HCT116 (cell line): ENCODE measurements around the gene WDR89. TPM values are rescaled to one million over a fixed set of nuclear protein-coding genes. Genes with fewer than 3 reads are reported as not detected.
"Not testable (repeated sequence)": the region's sequence is repeated elsewhere in the genome, so short reads cannot be mapped to it uniquely, and the experiment has no call there.

Experiments
- ATAC-seq: fragments of 200-7000 bp; cut with Tn5 transposase; 2 replicates; pipeline ENCODE4 v1.9.1; 2020; ENCODE audit warnings: mild to moderate bottlenecking, moderate library complexity
- BruUV-seq: library from RNA; stranded (reverse); fragments of 400-500 nt; replicated peaks from 2 replicates; lab custom pipeline; 2021; lab: Mats Ljungman, UMichigan
- CTCF ChIA-PET: fragments of 300-600 bp; sonication (Branson Sonifier 250); formaldehyde crosslinking; loops from one replicate; lab custom pipeline; 2021; ENCODE audit warnings: antibody characterized with exemption; lab: Charles Lee
- POLR2A ChIA-PET: fragments of 300-600, 350-600 bp; sonication (Branson Sonifier 250); formaldehyde crosslinking; loops from one replicate; lab custom pipeline; 2021; ENCODE audit warnings: antibody characterized with exemption; lab: Charles Lee
- RAD21 ChIA-PET, 2 experiments: fragments of 300-600 bp; sonication (Branson Sonifier 250); formaldehyde crosslinking; loops; one replicate each; lab custom pipeline; 2023; ENCODE audit warnings: low total read pairs in 2 of 2; ENCODE audit not compliant: uncharacterized antibody in 2 of 2, unreplicated experiment in 2 of 2, low non-redundant PET in 1 of 2; lab: Charles Lee
- DNase-seq: peaks from one replicate; pipeline ENCODE4 v3.0.0-alpha.2; 2010; ENCODE audit warnings: low read depth, low spot score
- H2AFZ ChIP-seq: fragments of 200-600 bp; shearing (Covaris generic), sonication (generic); 2 replicates; pipeline ENCODE4 v1.6.1; 2017; ENCODE audit warnings: low read depth, mixed run types, mixed read lengths, antibody characterized with exemption, low read length; ENCODE audit not compliant: poor library complexity, severe bottlenecking
- H3K27ac ChIP-seq: 2 replicates; pipeline ENCODE4 v1.5.1; 2012; ENCODE audit warnings: low read depth, low read length
- H3K27me3 ChIP-seq: fragments of 200-600 bp; sonication (generic); 2 replicates; pipeline ENCODE4 v1.6.1; 2016; ENCODE audit warnings: mixed run types, low read length, mixed read lengths; ENCODE audit not compliant: insufficient read depth
- H3K36me3 ChIP-seq, 2 experiments: fragments of 200-500 bp in 1 of 2; fragments of 200-600 bp in 1 of 2; sonication (Bioruptor generic) in 1 of 2; sonication (generic) in 1 of 2; 2 replicates each; pipeline versions ENCODE4 v1.5.1 to v1.6.1; 2014 to 2016; ENCODE audit warnings: low read length in 2 of 2, inconsistent platforms in 1 of 2, mixed read lengths in 1 of 2, mixed run types in 1 of 2; ENCODE audit not compliant: insufficient read depth in 2 of 2, control insufficient read depth in 1 of 2
- H3K4me1 ChIP-seq, 2 experiments: fragments of 200-600 bp in 1 of 2; sonication (generic) in 1 of 2; 2 replicates each; pipeline versions ENCODE4 v1.5.1 to v1.6.1; 2012 to 2017; ENCODE audit warnings: low read length in 2 of 2, inconsistent platforms in 1 of 2, mild to moderate bottlenecking in 1 of 2, mixed read lengths in 1 of 2, mixed run types in 1 of 2, moderate library complexity in 1 of 2; ENCODE audit not compliant: insufficient read depth in 2 of 2, control insufficient read depth in 1 of 2
- H3K4me2 ChIP-seq: fragments of 200-600 bp; sonication (generic); 2 replicates; pipeline ENCODE4 v1.6.1; 2017; ENCODE audit warnings: mixed run types, low read length, mixed read lengths
- H3K4me3 ChIP-seq, 2 experiments: fragments of 200-600 bp in 1 of 2; sonication (generic) in 1 of 2; replicated peaks in 1 of 2; 2 replicates each; pipeline ENCODE4 v1.5.1; 2011 to 2016; ENCODE audit warnings: low read length in 2 of 2, control low read depth in 1 of 2, low read depth in 1 of 2, mild to moderate bottlenecking in 1 of 2, mixed read lengths in 1 of 2, mixed run types in 1 of 2
- H3K79me2 ChIP-seq: fragments of 200-600 bp; sonication (generic); 2 replicates; pipeline ENCODE4 v1.6.1; 2017; ENCODE audit warnings: mild to moderate bottlenecking, mixed run types, low read length, moderate library complexity, mixed read lengths; ENCODE audit not compliant: insufficient read depth
- H3K9ac ChIP-seq: fragments of 200-600 bp; sonication (generic); 2 replicates; pipeline ENCODE4 v1.6.1; 2016; ENCODE audit warnings: low read length, mixed read lengths
- H3K9me2 ChIP-seq: fragments of 200-600 bp; sonication (generic), shearing (Covaris generic); 2 replicates; pipeline ENCODE4 v1.6.1; 2017; ENCODE audit warnings: mixed run types, mild to moderate bottlenecking, moderate library complexity; ENCODE audit not compliant: insufficient read depth
- H3K9me3 ChIP-seq, 2 experiments: fragments of 200-500 bp in 1 of 2; fragments of 200-600 bp in 1 of 2; sonication (Bioruptor generic) in 1 of 2; sonication (generic) in 1 of 2; 2 replicates each; pipeline ENCODE4 v1.6.1; 2014 to 2017; ENCODE audit warnings: low read length in 2 of 2, mixed read lengths in 2 of 2, inconsistent platforms in 1 of 2, low read depth in 1 of 2, mild to moderate bottlenecking in 1 of 2, mixed run types in 1 of 2, moderate library complexity in 1 of 2; ENCODE audit not compliant: control insufficient read depth in 1 of 2, insufficient read depth in 1 of 2
- H4K20me1 ChIP-seq: fragments of 200-600 bp; sonication (generic), shearing (Covaris generic); 2 replicates; pipeline ENCODE4 v1.6.1; 2017; ENCODE audit warnings: mixed run types, mild to moderate bottlenecking, moderate library complexity; ENCODE audit not compliant: insufficient read depth
- ATF3 ChIP-seq: IDR thresholded peaks from 2 replicates; pipeline ENCODE4 v1.6.1; 2012
- CBX3 ChIP-seq: IDR thresholded peaks from 2 replicates; pipeline ENCODE4 v1.6.1; 2012; ENCODE audit warnings: low read depth
- EGR1 ChIP-seq: IDR thresholded peaks from 2 replicates; pipeline ENCODE4 v1.6.1; 2012; ENCODE audit warnings: low read depth
- EZH2 ChIP-seq: fragments of 200-600 bp; sonication (generic); IDR thresholded peaks from 2 replicates; pipeline ENCODE4 v1.6.1; 2017; ENCODE audit warnings: antibody characterized with exemption, mixed run types
- FOSL1 ChIP-seq: IDR thresholded peaks from 2 replicates; pipeline ENCODE4 v1.6.1; 2012; ENCODE audit warnings: low read depth
- JUND ChIP-seq: IDR thresholded peaks from 2 replicates; pipeline ENCODE4 v1.6.1; 2012
- MAX ChIP-seq: IDR thresholded peaks from 2 replicates; pipeline ENCODE4 v1.6.1; 2012
- POLR2A ChIP-seq: IDR thresholded peaks from 2 replicates; pipeline ENCODE4 v1.7.0; 2011; ENCODE audit warnings: borderline replicate concordance; ENCODE audit not compliant: insufficient read depth, insufficient read length; ENCODE audit errors: extremely low read depth
- POLR2AphosphoS5 ChIP-seq: IDR thresholded peaks from 2 replicates; pipeline ENCODE4 v1.6.1; 2011; ENCODE audit warnings: mild to moderate bottlenecking, low read depth, low read length, moderate library complexity
- RAD21 ChIP-seq: IDR thresholded peaks from 2 replicates; pipeline ENCODE4 v1.6.1; 2012; ENCODE audit warnings: low read depth, mild to moderate bottlenecking
- SRF ChIP-seq: IDR thresholded peaks from 2 replicates; pipeline ENCODE4 v1.6.1; 2012; ENCODE audit warnings: low read depth
- TCF7L2 ChIP-seq: IDR thresholded peaks from 2 replicates; pipeline ENCODE4 v1.7.0; 2011; ENCODE audit warnings: borderline replicate concordance, inconsistent platforms; ENCODE audit not compliant: insufficient read depth, insufficient read length; ENCODE audit errors: extremely low read depth
- YY1 ChIP-seq: IDR thresholded peaks from 2 replicates; pipeline ENCODE4 v1.6.1; 2011; ENCODE audit warnings: low read length, low read depth, moderate library complexity, mild to moderate bottlenecking; ENCODE audit not compliant: insufficient replicate concordance; ENCODE audit errors: extremely low read depth
- ZFX ChIP-seq: fragments of 450-650 bp; IDR thresholded peaks from 2 replicates; pipeline ENCODE4 v1.6.1; 2017
- intact Hi-C: fragments of 100-400 bp; cut with micrococcal nuclease; formaldehyde crosslinking; loops from 2 replicates; pipeline ENCODE4 v1.10.0; 2022
- total RNA-seq: library from RNA; stranded (reverse); gene quantifications from one replicate; pipeline ENCODE4 v1.2.1, GENCODE V29; 2021; ENCODE audit not compliant: unreplicated experiment

WDR89 gene
- total RNA-seq, 1 experiment from 2014 or later = 22.8 TPM

GRCh38 chr14:63583046-63583445 is 58.6 kb downstream of the WDR89 start:
- H3K79me2 ChIP-seq, H3K9ac ChIP-seq, H3K4me2 ChIP-seq, H3K9me3 ChIP-seq, H4K20me1 ChIP-seq, BruUV-seq, H3K4me3 ChIP-seq, H3K4me1 ChIP-seq, RAD21 ChIA-PET, CTCF ChIA-PET, POLR2A ChIA-PET, H3K36me3 ChIP-seq, ATAC-seq, H3K27me3 ChIP-seq, H3K9me2 ChIP-seq, intact Hi-C loops, H2AFZ ChIP-seq, H3K27ac ChIP-seq, DNase-seq: not testable (repeated sequence)

- Histone ChIP-seq H3K9me2 (no peaks in the 10 kb centered on the region), H3K9me3 (no peaks in the 10 kb centered on the region), H3K36me3 (no peaks in the 10 kb centered on the region), H3K4me1 (no peaks in the 10 kb centered on the region), H4K20me1 (no peaks in the 10 kb centered on the region), H3K4me2 (no peak overlapping the region), H3K27me3 (no peaks in the 10 kb centered on the region), H3K79me2 (no peaks in the 10 kb centered on the region), H2AFZ (no peak overlapping the region), H3K27ac (no peak overlapping the region), H3K4me3 (no peak overlapping the region), H3K9ac (no peak overlapping the region)
- CTCF ChIA-PET = no interaction called here
- BruUV-seq = no TSS peak
- RAD21 ChIA-PET = no interaction called here
- DNase-seq (no peak), ATAC-seq (no peak)
- intact Hi-C loops = no loop called here
- TF ChIP-seq JUND (no peak), POLR2AphosphoS5 (no peak), TCF7L2 (no peak), ZFX (no peak), CBX3 (no peak), ATF3 (no peak), POLR2A (no peak), SRF (no peak), RAD21 (no peak), MAX (no peak), EZH2 (no peak), YY1 (no peak), FOSL1 (no peak), EGR1 (no peak)
- POLR2A ChIA-PET = no interaction called here
Measured at GRCh38 chr14:63581491-63581890, 60.2 kb downstream of the WDR89 start.
